HG03342 (cell line): Measurements from ENCODE around the gene ZSCAN20.
"Not testable (repeated sequence)": the region's sequence is repeated elsewhere in the genome, so short reads cannot be mapped to it uniquely, and the experiment has no call there.

Experiments
- ATAC-seq: cut with Tn5 transposase; IDR thresholded peaks from one replicate; pipeline ENCODE4 v1.9.1; 2021; ENCODE audit warnings: mild to moderate bottlenecking, moderate library complexity; ENCODE audit not compliant: unreplicated experiment

ZSCAN20 gene

DNA sequence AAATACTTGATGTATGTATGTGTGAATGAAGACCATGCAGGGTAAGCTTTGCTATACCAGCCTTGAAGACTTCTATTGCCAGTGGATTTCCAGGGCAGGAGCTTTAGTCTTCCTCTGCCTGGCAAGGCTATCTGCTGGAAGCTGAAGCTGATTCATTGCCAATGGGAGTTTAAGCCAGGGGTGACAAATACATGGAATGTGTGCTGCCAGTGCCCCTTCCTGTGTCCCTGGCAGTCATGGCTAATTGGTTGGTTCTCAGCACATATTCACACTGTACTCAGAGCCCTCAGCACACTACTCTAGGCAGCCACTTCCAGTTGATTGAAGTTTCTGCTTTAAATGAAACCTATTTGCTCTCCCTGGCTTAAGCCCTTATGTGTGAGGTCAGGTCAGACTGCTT is 1.5 kb downstream of the ZSCAN20 start:
- no peak for ATAC-seq

DNA sequence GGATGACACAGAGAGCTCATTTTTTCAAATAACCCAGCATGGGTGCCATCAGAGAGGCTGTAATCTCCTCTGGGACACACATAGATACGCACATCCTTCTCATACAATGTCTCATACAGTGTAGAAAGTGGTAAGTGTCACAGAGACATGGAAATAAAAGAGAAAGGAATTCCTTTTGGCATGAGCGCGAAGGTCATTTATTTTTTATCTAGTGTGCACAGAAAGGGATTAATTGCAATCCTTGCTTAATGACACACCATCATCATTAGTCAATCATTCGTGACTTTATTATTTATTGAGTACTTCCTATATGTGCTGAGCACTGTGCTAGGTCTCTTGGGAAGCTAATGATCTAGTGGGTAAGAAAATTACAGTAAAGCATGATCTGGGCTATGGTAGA is 5.0 kb downstream of the ZSCAN20 start:
- ATAC-seq: no peak

DNA sequence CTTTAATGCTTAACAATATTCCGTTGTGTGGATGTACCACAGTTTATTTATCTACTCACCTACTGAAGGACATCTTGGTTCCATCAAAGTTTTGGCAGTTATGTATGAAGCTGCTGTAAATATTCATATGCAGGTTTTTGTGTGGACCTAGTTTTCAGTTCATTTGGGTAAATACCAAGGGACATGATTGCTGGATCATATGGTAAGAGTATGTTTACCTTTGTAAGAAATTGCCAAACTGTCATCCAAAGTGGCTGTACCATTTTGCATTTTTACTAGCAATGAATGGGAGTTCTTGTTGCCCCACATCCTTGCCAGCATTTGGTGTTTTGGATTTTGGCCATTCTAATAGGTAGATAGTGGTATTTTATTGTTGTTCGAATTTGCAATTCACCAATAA is 10.0 kb downstream of the ZSCAN20 start:
- ATAC-seq: no peak

DNA sequence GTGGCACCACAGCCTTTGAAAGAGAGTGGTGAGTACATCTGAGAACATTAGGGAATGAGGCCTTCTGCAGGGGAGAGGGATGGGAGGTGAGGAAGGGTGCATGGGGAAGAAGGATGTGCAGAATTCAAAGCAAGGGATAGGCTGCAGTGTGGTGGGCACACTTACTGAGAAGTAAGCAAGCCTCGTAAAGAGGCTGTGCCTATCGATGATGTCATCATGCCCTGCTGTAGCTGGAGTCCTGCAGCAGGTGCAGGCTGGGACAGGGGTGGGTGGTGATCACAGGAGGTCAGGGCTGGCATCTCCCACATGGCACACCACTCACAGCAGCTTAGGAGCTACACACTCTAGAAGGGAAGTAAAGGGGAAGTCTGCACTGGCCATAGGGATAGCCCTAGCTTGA is 16.2 kb downstream of the ZSCAN20 start:
- no peak for ATAC-seq

DNA sequence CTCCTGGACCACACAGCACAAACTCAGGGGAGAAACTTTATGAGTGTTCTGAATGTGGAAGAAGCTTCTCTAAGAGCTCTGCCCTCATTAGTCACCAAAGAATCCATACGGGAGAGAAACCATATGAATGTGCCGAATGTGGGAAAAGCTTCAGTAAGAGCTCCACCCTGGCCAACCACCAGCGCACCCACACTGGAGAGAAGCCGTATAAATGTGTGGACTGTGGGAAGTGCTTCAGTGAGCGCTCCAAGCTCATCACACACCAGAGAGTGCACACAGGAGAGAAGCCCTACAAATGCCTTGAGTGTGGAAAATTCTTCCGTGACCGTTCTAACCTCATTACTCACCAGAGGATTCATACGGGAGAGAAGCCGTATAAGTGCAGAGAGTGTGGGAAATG is 22.5 kb downstream of the ZSCAN20 start:
- no peak for ATAC-seq

DNA sequence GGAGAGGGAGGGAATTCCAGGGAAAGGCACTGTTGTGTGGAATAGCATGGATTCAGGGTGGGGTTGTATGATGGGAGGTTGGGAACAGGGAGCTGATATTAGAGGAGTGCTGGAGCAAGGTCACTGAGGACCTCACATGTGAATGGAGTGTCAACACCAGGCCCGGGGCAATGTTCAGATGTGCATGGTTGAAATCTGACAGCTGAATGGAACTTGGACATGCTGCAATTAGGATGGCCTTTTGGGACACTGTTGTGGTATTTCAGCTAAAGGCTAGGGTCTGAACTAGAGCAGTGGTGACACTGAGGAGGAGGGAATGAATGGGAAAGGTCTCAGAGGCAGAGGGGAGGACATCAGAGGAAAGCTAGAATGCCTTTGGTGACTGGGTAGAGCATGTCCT is 25.0 kb downstream of the ZSCAN20 start:
- no peak for ATAC-seq

DNA sequence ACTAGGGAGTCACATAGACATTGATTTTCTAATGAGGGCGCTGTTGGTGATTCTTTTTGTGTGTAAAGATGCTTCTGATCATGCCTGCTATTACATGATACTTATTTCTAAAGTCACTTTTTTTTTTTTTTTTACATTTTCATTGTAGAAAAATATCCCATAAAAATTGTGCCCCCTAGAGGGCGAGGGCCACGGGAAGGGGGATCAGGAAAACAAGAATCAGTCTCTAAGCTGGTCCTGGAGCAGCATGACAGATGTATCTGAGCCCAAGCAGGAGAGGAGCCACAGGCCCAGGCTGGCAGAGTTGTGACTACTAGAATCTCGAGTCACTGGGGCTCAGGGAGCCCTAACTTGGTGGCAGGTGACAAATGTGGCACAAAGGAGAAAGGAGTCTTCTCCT is 28.1 kb downstream of the ZSCAN20 start:
- no peak for ATAC-seq

DNA sequence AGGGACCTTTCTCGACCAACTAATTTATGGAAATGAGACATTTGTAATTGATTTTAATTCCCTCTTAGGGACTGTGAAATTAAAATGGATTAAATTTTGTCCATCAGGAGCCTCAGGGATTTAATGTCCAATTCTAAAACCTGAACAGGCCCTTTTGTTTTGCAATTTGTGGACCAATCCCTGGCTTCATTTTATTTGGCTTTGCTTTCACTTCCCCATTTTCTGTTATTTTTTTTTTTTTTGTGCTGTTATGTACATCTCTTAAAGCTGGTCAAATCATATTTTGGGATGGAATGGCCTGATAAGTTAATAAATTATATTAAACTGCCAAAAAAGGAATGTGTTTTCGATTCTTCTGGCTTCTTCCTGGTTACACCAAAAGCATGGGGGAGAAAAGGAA is 28.9 kb downstream of the ZSCAN20 start:
- no peak for ATAC-seq

DNA sequence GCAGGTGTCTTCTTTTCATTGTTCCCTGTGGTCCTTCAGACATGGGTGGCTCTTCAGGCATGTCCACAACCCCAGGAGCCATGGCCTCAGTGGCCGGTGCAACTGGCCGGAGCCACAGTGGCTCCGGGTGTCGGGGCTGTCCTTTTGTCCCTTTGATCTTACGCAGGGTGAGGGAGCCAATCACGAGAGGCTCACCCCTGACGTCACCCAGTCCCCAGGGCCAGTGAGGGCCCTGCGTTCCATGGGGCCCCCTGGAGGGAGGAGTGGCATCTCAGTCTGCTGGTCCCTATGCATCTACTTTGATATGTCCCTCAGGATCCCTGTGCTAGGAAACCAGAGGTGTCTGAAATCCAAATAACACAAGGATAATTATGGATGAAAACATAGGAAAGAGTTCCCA is 29.3 kb downstream of the ZSCAN20 start:
- ATAC-seq: no peak

DNA sequence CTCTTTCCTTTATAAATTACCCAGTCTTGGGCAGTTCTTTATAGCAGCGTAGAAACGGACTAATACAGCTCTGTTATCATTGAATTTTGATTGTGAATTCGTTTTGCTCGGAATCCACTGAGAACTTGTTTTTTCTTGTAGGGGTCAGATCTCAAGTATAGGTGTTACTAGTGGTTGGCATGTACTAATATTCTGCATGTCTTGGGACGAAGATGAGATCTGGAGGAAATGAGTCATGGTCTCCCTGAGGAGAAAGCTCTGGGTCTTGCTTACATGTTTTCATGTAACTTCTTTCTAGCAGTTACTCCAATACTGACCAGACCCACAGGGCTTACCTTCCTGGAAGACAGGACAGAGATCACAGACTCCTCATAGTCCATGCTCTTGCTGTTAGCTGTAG is 30.3 kb downstream of the ZSCAN20 start:
- ATAC-seq: no peak

DNA sequence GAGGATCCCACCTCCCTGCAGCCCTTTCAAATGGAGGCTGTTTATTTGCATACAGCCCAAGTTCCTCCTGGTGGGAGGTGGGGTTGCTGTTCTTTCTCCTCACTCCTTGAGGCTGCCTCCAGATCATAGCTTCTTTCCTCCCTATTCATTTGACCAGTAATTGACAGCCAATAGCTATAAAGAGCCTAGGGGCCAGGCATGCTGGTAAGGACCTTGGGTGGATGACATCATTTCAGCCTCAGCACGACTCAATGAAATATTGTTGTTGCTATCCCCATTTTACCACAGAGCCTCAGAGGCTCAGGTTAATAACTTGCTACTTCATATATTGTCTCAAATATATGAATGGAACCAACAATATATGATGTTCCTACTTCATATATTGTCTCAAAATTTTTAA is 31.1 kb downstream of the ZSCAN20 start:
- no peak for ATAC-seq

DNA sequence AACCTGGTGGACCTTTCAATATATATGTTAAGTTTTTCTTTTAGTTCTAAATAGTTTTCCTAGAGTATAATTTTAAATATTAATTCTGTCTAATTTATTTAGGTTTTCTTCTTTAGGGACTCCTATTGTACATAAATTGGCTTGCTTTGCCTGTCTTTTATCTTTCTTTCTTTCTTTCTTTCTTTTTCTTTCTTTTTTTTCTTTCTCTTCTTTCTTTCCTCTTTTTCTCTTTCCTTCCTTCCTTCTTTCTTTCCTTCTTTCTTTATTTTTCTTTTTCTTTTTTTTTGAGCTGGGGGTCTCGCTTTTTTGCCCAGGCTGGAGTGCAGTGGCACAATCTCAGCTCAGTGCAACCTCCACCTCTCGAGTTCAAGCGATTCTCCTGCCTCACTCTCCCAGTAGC is 35.2 kb downstream of the ZSCAN20 start:
- ATAC-seq: no peak

DNA sequence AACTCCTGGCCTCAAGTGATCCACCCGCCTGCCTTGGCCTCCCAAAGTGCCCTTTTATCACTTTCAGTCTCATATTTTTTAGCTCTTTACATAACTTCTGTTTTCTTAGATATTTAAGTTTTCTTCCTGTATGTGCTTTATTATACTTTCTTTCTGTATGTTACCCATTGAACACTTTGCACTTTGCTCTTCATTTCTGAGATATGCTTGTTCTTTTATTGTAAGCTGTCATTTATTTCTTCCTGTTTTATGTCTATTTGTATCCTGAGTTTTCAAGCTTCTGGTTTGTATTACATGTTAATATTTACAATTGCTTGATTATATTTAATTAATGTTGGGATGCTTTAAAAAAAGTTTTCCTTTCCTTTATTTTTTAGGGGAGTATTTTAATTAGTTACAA is 35.7 kb downstream of the ZSCAN20 start:
- ATAC-seq: no peak

DNA sequence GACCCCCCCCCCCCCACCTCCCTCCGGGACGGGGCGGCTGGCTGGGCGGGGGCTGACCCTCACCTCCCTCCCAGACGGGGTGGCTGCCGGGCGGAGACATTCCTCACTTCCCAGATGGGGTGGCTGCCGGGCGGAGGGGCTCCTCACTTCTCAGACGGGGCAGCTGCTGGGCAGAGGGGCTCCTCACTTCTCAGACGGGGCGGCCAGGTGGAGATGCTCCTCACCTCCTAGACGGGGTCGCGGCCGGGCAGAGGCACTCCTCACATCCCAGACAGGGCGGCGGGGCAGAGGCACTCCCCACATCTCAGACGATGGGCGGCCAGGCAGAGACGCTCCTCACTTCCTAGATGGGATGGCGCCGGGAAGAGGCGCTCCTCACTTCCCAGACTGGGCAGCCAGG is 36.8 kb downstream of the ZSCAN20 start:
- ATAC-seq: not testable (repeated sequence)

DNA sequence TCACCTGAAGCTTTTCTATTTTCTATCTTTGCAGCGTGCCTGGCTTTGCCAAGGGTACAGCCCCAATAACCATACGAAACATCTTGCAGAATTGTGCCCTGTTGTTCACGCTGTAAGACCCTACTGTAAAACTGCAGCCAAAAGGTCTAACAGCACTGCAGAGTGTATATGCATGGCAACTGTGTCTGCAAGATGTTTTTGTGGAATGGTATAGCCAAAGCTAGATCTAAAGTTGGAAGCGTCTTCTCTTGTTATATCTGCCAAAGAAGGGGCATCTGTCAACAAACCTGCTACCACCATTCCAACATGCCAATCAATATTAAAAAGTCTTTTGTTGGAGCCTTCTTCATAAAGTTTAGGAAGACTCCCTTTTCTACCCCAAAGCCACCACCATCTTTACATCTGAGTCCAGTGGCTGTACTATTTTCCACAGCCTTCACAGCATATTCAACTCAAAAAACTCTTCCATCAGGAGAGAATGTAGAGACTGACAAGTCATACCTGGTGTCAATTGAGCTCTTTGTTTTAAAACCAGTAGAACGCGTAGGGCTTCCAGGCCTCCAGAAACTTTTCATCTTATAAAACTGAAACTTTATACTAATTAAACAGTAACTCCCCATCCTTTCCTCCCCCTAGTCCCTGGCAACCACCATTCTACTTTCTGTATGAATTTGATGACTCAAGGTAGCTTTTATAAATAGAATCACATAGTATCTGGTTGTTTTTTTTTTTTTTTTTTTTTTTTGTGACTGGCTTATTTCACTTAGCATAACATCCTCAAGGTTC is 40.0 kb downstream of the ZSCAN20 start:
- no peak for ATAC-seq

DNA sequence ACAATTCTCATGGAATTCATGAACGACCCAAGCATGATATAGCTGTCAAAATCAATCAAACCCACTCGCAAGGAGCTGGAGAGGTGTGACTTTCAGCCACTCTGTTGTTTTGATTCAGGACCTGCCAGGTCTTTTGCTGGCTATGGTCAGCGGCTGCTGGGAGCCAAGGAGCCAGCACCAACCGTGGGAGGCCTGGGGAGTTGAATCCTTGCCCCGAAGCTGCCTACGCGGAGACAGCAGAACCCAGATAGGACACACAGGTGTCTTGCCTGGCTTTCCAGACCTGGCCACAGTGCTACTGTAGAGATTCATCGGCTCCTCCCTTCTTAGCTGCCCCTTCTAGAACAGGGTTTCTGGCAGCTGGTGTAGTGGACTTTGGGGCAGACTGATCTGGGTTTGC is 42.7 kb downstream of the ZSCAN20 start:
- no peak for ATAC-seq

DNA sequence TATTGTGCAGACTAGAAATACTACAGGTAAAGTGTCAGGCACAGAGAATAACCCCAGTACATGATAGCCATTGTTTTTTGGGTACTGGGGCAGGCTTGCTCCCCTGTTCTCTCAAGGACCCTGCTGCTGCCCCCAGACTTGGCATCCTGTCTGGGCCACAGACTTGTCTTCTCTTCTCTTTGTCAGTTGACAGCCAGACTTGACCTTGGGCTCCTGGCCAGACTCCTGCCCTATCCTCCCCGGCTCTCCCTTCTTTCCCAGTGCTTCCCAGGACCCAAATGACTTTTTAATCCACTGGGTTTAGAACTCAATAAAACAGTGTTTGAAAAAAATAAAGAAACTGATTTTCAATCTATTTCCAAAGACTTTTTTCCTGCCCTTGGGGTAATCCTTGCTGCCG is 43.2 kb downstream of the ZSCAN20 start:
- ATAC-seq: no peak

DNA sequence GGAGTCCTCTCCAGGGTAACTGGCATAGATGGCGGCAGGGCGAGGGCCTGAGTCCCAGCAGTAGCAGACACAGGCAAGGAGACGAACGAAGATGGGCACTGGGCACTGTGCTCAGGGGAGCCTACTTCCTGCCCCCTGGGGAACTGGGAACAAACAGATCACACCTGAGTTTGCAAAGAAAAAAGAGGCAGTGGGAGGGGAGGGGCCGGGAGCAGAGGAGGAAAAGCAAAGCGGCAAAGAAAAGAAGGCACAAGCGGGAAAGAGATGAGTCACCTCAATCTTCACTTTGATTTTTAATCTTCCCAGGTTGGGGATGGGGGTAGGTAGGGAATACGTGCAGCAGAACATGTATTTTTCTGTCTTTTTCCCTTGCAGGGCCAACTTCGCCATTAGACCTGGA is 44.0 kb downstream of the ZSCAN20 start:
- ATAC-seq: no peak

DNA sequence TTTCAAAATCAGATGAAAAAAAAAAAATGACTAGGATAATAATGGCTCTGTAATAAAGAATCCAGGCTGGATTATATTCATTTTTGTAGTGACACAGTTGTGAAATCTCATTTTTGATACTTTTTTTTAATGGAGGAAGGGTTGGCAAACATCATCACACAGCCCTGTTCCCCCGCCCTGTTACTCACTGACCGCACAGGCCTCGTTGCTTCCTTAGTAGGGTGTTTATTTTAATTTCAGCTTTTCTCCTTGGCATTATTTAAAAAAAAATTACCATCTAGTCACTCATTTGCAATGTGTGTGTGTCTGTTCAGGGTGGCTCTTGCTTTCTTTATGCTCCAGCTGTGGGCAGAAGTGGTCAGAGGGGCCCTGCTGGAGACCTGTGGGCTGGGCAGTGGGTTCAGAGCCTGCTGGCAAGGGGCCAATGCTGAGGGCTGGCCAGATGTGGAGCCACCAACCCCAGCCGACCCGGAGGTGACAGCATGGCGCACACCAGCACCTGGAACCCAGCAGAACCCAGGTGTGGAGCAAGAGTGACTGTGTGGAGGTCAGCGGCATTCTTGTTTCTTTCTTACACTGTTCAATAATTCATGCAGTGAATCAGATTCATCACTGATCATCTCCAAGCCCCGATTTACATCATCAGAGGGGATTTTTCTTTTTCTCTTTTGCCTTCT is 44.6 kb downstream of the ZSCAN20 start:
- no peak for ATAC-seq

DNA sequence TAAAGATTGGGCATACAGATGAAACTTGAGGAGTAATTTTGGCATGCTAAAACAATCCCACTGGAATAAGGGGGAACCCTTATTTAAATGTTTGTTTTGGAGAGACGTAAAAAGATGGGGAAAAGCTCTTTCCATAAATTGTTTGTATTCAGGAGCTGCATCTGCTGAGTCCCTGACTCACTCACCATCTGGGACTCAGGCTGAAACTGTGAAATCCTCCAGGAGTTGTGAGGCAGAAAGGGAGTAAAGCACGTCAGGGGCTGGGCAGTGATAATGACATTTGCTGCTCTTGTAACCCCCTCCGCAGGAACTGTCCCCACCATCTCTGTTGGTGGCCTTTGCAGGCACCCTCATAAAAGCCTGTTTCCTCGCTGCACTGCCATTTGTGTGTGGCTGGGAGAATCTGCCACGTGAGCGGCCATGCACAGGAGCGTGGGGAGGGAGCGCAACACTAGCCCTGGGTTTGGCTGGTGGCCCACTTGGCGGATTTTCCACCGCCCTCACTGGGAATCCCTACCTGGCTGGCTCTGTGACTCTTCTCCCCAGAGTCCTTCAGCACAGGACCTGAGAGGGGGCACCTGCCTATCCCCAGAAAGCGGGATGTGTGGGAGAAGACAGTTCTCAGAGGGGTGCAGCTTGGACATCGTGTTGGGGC is 45.3 kb downstream of the ZSCAN20 start:
- no peak for ATAC-seq

DNA sequence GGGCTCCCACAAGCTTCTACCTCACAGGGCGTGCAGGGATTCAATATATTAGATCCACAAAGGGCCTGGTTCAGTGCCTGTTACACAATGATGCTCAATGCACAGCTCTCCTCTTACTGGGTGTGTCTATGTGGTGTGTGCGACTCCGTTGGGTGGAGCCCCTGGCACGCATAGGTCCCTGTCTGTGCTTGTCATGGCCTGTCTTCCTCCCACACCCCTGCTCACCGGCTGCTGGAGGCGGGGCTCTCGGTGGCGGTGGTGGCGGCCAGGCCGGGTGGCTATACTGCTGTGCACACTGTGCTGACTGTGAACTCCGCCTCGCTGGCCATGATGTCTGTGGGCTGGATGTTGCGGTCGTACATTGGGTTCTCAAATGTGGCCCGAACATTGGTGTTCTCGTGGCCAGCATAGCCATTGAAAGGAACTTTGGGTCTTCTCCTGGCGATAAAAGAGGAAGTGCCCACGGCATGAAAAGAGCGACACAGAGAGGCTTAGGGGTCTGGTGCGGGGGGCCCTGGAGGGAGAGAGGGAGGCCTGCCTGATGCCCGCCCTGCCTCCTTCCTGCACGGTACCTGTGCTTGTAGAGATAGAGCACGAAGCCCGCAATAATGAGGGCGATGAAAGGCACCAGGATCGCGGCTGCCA is 46.9 kb downstream of the ZSCAN20 start:
- no peak for ATAC-seq

DNA sequence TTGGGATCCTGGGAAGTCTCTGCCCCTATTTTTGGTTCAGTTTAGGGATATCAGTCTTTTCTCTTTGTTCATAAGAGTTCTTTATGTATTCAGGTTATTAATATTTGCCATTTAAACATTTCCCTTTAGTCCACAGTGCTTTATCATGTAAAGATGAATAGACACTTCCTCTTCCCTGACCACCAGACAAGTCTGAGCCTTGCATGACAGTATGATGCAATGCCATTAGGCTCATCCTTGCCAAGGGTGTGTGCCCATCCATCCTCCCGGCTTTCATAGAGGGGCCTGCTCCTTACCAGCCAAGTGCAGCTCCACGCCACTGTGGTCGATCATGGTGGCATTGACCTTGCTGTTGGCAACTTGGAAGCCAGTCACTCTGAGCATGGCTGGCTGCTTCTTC is 52.1 kb downstream of the ZSCAN20 start:
- no peak for ATAC-seq
